OCI-LY3 (cell line): ENCODE results near the gene PNPLA2.

ENCODE experiments used
- EZH2phosphoT487 ChIP-seq: fragments of 200-600 bp; shearing (Covaris generic); IDR thresholded peaks from 2 replicates; pipeline ENCODE4 v1.6.1; 2018; ENCODE audit warnings: antibody characterized with exemption, mixed run types, low read depth
- TF ChIP-seq, protein P1 (sequence below): fragments of 200-600, 300-600 bp; sonication (generic); IDR thresholded peaks from 2 replicates; pipeline ENCODE4 v1.5.1; 2014; ENCODE audit warnings: antibody characterized with exemption, low read length, low read depth

GRCh38 chr11:827897-828192, 9.1 kb downstream of the PNPLA2 start, which contains the start of gene CRACR2B:
- TF ChIP-seq, protein P1, sequence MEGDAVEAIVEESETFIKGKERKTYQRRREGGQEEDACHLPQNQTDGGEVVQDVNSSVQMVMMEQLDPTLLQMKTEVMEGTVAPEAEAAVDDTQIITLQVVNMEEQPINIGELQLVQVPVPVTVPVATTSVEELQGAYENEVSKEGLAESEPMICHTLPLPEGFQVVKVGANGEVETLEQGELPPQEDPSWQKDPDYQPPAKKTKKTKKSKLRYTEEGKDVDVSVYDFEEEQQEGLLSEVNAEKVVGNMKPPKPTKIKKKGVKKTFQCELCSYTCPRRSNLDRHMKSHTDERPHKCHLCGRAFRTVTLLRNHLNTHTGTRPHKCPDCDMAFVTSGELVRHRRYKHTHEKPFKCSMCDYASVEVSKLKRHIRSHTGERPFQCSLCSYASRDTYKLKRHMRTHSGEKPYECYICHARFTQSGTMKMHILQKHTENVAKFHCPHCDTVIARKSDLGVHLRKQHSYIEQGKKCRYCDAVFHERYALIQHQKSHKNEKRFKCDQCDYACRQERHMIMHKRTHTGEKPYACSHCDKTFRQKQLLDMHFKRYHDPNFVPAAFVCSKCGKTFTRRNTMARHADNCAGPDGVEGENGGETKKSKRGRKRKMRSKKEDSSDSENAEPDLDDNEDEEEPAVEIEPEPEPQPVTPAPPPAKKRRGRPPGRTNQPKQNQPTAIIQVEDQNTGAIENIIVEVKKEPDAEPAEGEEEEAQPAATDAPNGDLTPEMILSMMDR = no peak
- TF ChIP-seq EZH2phosphoT487 = no peak
